Progenitor cell of endocrine pancreas (in vitro differentiated cells): Measurements from ENCODE around the gene CLEC16A. TPM values are rescaled to one million over a fixed set of nuclear protein-coding genes. Genes with fewer than 3 reads are reported as not detected.

Experiments used
- DNase-seq: peaks from one replicate; pipeline ENCODE4 v3.0.0; 2021; ENCODE audit warnings: low spot score; ENCODE audit not compliant: unreplicated experiment
- H3K27ac Mint-ChIP-seq: 2 replicates; pipeline ENCODE4 v1.8.0; 2021; ENCODE audit warnings: mild to moderate bottlenecking, moderate library complexity, mixed read lengths
- H3K27me3 Mint-ChIP-seq: 2 replicates; pipeline ENCODE4 v1.8.0; 2021; ENCODE audit warnings: mixed read lengths
- H3K36me3 Mint-ChIP-seq: 2 replicates; pipeline ENCODE4 v1.8.0; 2022; ENCODE audit warnings: mixed read lengths; ENCODE audit not compliant: insufficient read depth
- H3K4me1 Mint-ChIP-seq: 2 replicates; pipeline ENCODE4 v1.8.0; 2021; ENCODE audit warnings: low read depth, mixed read lengths
- H3K4me3 Mint-ChIP-seq: 2 replicates; pipeline ENCODE4 v1.8.0; 2021; ENCODE audit warnings: low read depth, mild to moderate bottlenecking, moderate library complexity, mixed read lengths
- H3K9me3 Mint-ChIP-seq: 2 replicates; pipeline ENCODE4 v1.8.0; 2021; ENCODE audit warnings: low read depth, mixed read lengths
- CTCF ChIP-seq: fragments of 200-600 bp; sonication (generic); IDR thresholded peaks from one replicate; pipeline ENCODE4 v1.5.0; 2021; ENCODE audit warnings: antibody characterized with exemption, mild to moderate bottlenecking; ENCODE audit not compliant: unreplicated experiment
- total RNA-seq: library from RNA; stranded (reverse); gene quantifications from 2 replicates; pipeline ENCODE4 v1.2.1, GENCODE V29; 2021

The CLEC16A gene
- total RNA-seq, 1 donor from 2014 or later: 34.3 TPM

GRCh38 chr16:10946308-10946707 lies 1.9 kb downstream of the CLEC16A start:
- Mint-ChIP-seq H3K4me1 (peaks cover 18% of the 10 kb centered on the region), H3K36me3 (no peaks in the 10 kb centered on the region), H3K4me3 (peak overlapping the region; percentile 86), H3K9me3 (no peaks in the 10 kb centered on the region), H3K27me3 (no peaks in the 10 kb centered on the region), H3K27ac (peak overlapping the region; percentile 67)
- no peak for TF ChIP-seq CTCF
- no peak for DNase-seq

- H3K27me3 Mint-ChIP-seq: no peaks in the 10 kb centered on the region
- peaks cover 19% of the 10 kb centered on the region for H3K4me1 Mint-ChIP-seq
Observed at GRCh38 chr16:10947211-10947787, 2.9 kb downstream of the CLEC16A start.

GRCh38 chr16:10949424-10949970 lies 5.1 kb downstream of the CLEC16A start:
- H3K36me3 Mint-ChIP-seq: no peaks in the 10 kb centered on the region
- no peak overlapping the region for H3K4me3 Mint-ChIP-seq
- H3K27ac Mint-ChIP-seq: peak overlapping the region; percentile 67
- no peaks in the 10 kb centered on the region for H3K27me3 Mint-ChIP-seq
- no peak for DNase-seq
- no peak for TF ChIP-seq CTCF
- peaks cover 19% of the 10 kb centered on the region for H3K4me1 Mint-ChIP-seq
- no peaks in the 10 kb centered on the region for H3K9me3 Mint-ChIP-seq

More at GRCh38 chr16:10947211-10947787, 2.9 kb downstream of the CLEC16A start:
- Mint-ChIP-seq H3K4me3 (no peak overlapping the region), H3K27ac (no peak overlapping the region), H3K36me3 (no peaks in the 10 kb centered on the region), H3K9me3 (no peaks in the 10 kb centered on the region)
- TF ChIP-seq CTCF: no peak
- no peak for DNase-seq

GRCh38 chr16:10950393-10950792 lies 6.0 kb downstream of the CLEC16A start:
- peaks cover 18% of the 10 kb centered on the region for H3K4me1 Mint-ChIP-seq
- H3K4me3 Mint-ChIP-seq: no peak overlapping the region
- no peaks in the 10 kb centered on the region for H3K9me3 Mint-ChIP-seq
- H3K27ac Mint-ChIP-seq: no peak overlapping the region
- DNase-seq: no peak
- H3K27me3 Mint-ChIP-seq: no peaks in the 10 kb centered on the region
- no peaks in the 10 kb centered on the region for H3K36me3 Mint-ChIP-seq
- no peak for TF ChIP-seq CTCF

GRCh38 chr16:10951026-10951425 lies 6.7 kb downstream of the CLEC16A start:
- Mint-ChIP-seq H3K9me3 (no peaks in the 10 kb centered on the region), H3K4me1 (peaks cover 14% of the 10 kb centered on the region), H3K4me3 (no peak overlapping the region), H3K27me3 (no peaks in the 10 kb centered on the region), H3K36me3 (no peaks in the 10 kb centered on the region), H3K27ac (no peak overlapping the region)
- no peak for DNase-seq
- TF ChIP-seq CTCF: no peak
